Hepatocyte (in vitro differentiated cells): ENCODE results near the gene EAF2. TPM values are rescaled to one million over a fixed set of nuclear protein-coding genes. Genes with fewer than 3 reads are reported as not detected.

Source experiments
- DNase-seq: peaks from one replicate; pipeline ENCODE4 v3.0.0-alpha.2; 2016; ENCODE audit warnings: low spot score
- H2AFZ ChIP-seq: fragments of 200-600 bp; sonication (generic); 2 replicates; pipeline ENCODE4 v1.6.0; 2016; ENCODE audit warnings: antibody characterized with exemption, mild to moderate bottlenecking
- H3K27ac ChIP-seq: fragments of 200-600 bp; sonication (generic); 2 replicates; pipeline ENCODE4 v1.5.1; 2016; ENCODE audit warnings: mild to moderate bottlenecking
- H3K27me3 ChIP-seq: fragments of 200-600 bp; sonication (generic); 2 replicates; pipeline ENCODE4 v1.6.1; 2016
- H3K36me3 ChIP-seq: fragments of 200-600 bp; sonication (generic); replicated peaks from 2 replicates; pipeline ENCODE4 v1.5.1; 2016; ENCODE audit warnings: low read depth; ENCODE audit not compliant: insufficient read depth
- H3K4me1 ChIP-seq: fragments of 200-600 bp; sonication (generic); 2 replicates; pipeline ENCODE4 v1.5.1; 2016; ENCODE audit warnings: mild to moderate bottlenecking, moderate library complexity; ENCODE audit not compliant: insufficient read depth
- H3K4me2 ChIP-seq: fragments of 200-600 bp; sonication (generic); 2 replicates; pipeline ENCODE4 v1.6.0; 2016
- H3K4me3 ChIP-seq: fragments of 200-600 bp; sonication (generic); 2 replicates; pipeline ENCODE4 v1.5.1; 2016; ENCODE audit warnings: mild to moderate bottlenecking
- H3K79me2 ChIP-seq: fragments of 200-600 bp; sonication (generic); 2 replicates; pipeline ENCODE4 v1.6.0; 2017; ENCODE audit warnings: mild to moderate bottlenecking
- H3K9me2 ChIP-seq: fragments of 200-600 bp; sonication (generic); replicated peaks from 2 replicates; pipeline ENCODE4 v1.6.0; 2017; ENCODE audit warnings: mild to moderate bottlenecking; ENCODE audit not compliant: insufficient read depth
- H3K9me3 ChIP-seq: fragments of 200-600 bp; sonication (generic); 2 replicates; pipeline ENCODE4 v1.5.1; 2016; ENCODE audit warnings: low read depth, mild to moderate bottlenecking
- H4K20me1 ChIP-seq: fragments of 200-600 bp; sonication (generic); 2 replicates; pipeline ENCODE4 v1.6.0; 2016; ENCODE audit warnings: mild to moderate bottlenecking; ENCODE audit not compliant: insufficient read depth, poor library complexity, severe bottlenecking
- CTCF ChIP-seq: fragments of 200-600 bp; sonication (generic); IDR thresholded peaks from 2 replicates; pipeline ENCODE4 v1.5.1; 2016; ENCODE audit warnings: antibody characterized with exemption, mild to moderate bottlenecking; ENCODE audit not compliant: poor library complexity
- EZH2 ChIP-seq: fragments of 200-600 bp; sonication (generic); IDR thresholded peaks from 2 replicates; pipeline ENCODE4 v1.6.1; 2016; ENCODE audit warnings: antibody characterized with exemption, mild to moderate bottlenecking, borderline replicate concordance
- EZH2phosphoT487 ChIP-seq: fragments of 200-600 bp; sonication (generic); IDR thresholded peaks from one replicate; pipeline ENCODE4 v1.6.1; 2018; ENCODE audit warnings: antibody characterized with exemption, mild to moderate bottlenecking, low read depth, moderate library complexity; ENCODE audit not compliant: unreplicated experiment, severe bottlenecking
- WGBS: methylation state at CpG from one replicate; pipeline ENCODE4 v1.1.6; 2016; ENCODE audit warnings: low lambda C conversion rate; ENCODE audit errors: missing lambda C conversion rate; 5-methylcytosine and 5-hydroxymethylcytosine counted together
- polyA plus RNA-seq: library from polyadenylated mRNA; unstranded; fragments of >200 nt; fragmentation: Nextera tagmentation; extraction: Ambion mirVana; gene quantifications from 2 replicates; pipeline ENCODE4 v1.2.1, GENCODE V29; 2016
- total RNA-seq: library from RNA; depleted of rRNA; stranded (reverse); fragments of >200 nt; gene quantifications from 2 replicates; pipeline ENCODE4 v1.2.3, GENCODE V29; 2014

EAF2 gene
- total and polyA plus RNA-seq, 2 experiments from 2014 or later: 7.4 to 9.7 TPM

- no peak overlapping the region for H3K27ac ChIP-seq
- H3K4me2 ChIP-seq: no peak overlapping the region
- DNase-seq: no peak
- H3K4me3 ChIP-seq: no peak overlapping the region
- H3K4me1 ChIP-seq: no peaks in the 10 kb centered on the region
- TF ChIP-seq CTCF (no peak), EZH2 (no peak), EZH2phosphoT487 (no peak)
- no peaks in the 10 kb centered on the region for H3K36me3 ChIP-seq
- no peaks in the 10 kb centered on the region for H3K27me3 ChIP-seq
- no peaks in the 10 kb centered on the region for H4K20me1 ChIP-seq
- no peaks in the 10 kb centered on the region for H3K9me2 ChIP-seq
- peaks cover 5% of the 10 kb centered on the region for H3K79me2 ChIP-seq
- H3K9me3 ChIP-seq: no peaks in the 10 kb centered on the region
- 41% methylated on average over 1 of the region's 1 CpG for WGBS
- no peak overlapping the region for H2AFZ ChIP-seq
These were observed 25.8 kb upstream of the EAF2 start for GRCh38 chr3:121809249-121809648.

GRCh38 chr3:121817753-121818152 lies 17.3 kb upstream of the EAF2 start:
- Histone ChIP-seq H3K27me3 (no peaks in the 10 kb centered on the region), H2AFZ (no peak overlapping the region), H3K27ac (no peak overlapping the region), H3K79me2 (peaks cover 21% of the 10 kb centered on the region), H3K9me2 (no peaks in the 10 kb centered on the region), H3K4me3 (no peak overlapping the region), H3K4me1 (no peaks in the 10 kb centered on the region), H4K20me1 (no peaks in the 10 kb centered on the region), H3K36me3 (no peaks in the 10 kb centered on the region), H3K4me2 (no peak overlapping the region), H3K9me3 (no peaks in the 10 kb centered on the region)
- no peak for TF ChIP-seq CTCF
- no peak for TF ChIP-seq EZH2
- TF ChIP-seq EZH2phosphoT487: no peak
- DNase-seq: no peak

GRCh38 chr3:121818578-121818977 lies 16.4 kb upstream of the EAF2 start:
- no peaks in the 10 kb centered on the region for H3K9me3 ChIP-seq
- H3K27me3 ChIP-seq: no peaks in the 10 kb centered on the region
- H2AFZ ChIP-seq: no peak overlapping the region
- TF ChIP-seq EZH2phosphoT487 (no peak), EZH2 (no peak)
- H3K27ac ChIP-seq: no peak overlapping the region
- no peaks in the 10 kb centered on the region for H3K36me3 ChIP-seq
- H3K4me2 ChIP-seq: no peak overlapping the region
- no peaks in the 10 kb centered on the region for H3K4me1 ChIP-seq
- WGBS: 96% methylated on average over 2 of the region's 2 CpGs
- H3K4me3 ChIP-seq: no peak overlapping the region
- peaks cover 21% of the 10 kb centered on the region for H3K79me2 ChIP-seq
- H4K20me1 ChIP-seq: no peaks in the 10 kb centered on the region
- H3K9me2 ChIP-seq: no peaks in the 10 kb centered on the region
- no peak for DNase-seq

- Histone ChIP-seq H4K20me1 (no peaks in the 10 kb centered on the region), H2AFZ (no peak overlapping the region), H3K9me3 (no peaks in the 10 kb centered on the region), H3K79me2 (peaks cover 21% of the 10 kb centered on the region), H3K4me2 (no peak overlapping the region), H3K4me3 (no peak overlapping the region), H3K4me1 (no peaks in the 10 kb centered on the region), H3K27me3 (no peaks in the 10 kb centered on the region), H3K27ac (no peak overlapping the region), H3K9me2 (no peaks in the 10 kb centered on the region), H3K36me3 (no peaks in the 10 kb centered on the region)
- TF ChIP-seq EZH2: no peak
- no peak for TF ChIP-seq CTCF
- no peak for TF ChIP-seq EZH2phosphoT487
- no peak for DNase-seq
- WGBS: 94% methylated on average over 3 of the region's 3 CpGs
These were observed 15.8 kb upstream of the EAF2 start for GRCh38 chr3:121819236-121819635.
